ENCODE results near the gene ARHGDIB.

DNA sequence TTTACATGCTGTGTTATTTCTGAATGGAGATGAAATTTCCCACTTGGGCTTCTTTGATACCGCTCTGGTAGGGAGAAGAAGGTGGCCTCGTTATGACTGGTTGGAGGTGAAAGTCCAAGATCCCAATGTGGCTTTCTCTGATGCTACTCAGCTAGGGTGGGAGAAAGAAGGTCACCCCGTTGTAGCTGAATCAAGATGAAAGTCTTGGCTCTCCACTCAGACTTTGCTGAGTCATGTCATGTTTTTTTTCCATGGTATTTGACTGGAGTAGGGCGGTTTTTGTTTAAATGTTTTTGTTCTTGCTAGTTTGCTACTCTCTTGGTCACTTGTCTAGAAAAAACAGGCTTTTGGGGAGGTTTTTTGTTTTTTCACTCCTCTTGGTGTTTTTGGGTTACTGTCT, 9.1 kb upstream of the ARHGDIB start:
- TF ChIP-seq, protein P1, sequence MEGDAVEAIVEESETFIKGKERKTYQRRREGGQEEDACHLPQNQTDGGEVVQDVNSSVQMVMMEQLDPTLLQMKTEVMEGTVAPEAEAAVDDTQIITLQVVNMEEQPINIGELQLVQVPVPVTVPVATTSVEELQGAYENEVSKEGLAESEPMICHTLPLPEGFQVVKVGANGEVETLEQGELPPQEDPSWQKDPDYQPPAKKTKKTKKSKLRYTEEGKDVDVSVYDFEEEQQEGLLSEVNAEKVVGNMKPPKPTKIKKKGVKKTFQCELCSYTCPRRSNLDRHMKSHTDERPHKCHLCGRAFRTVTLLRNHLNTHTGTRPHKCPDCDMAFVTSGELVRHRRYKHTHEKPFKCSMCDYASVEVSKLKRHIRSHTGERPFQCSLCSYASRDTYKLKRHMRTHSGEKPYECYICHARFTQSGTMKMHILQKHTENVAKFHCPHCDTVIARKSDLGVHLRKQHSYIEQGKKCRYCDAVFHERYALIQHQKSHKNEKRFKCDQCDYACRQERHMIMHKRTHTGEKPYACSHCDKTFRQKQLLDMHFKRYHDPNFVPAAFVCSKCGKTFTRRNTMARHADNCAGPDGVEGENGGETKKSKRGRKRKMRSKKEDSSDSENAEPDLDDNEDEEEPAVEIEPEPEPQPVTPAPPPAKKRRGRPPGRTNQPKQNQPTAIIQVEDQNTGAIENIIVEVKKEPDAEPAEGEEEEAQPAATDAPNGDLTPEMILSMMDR (IDR thresholded peaks at IDR 0.05; ENCODE audit: insufficient read depth, low read length), result no peak
- no peak for TF ChIP-seq REST (IDR thresholded peaks at IDR 0.05; ENCODE audit: insufficient replicate concordance, low read depth)
- TF ChIP-seq GABPA (IDR thresholded peaks at IDR 0.05; ENCODE audit: low read depth), result no peak
- TF ChIP-seq POLR2AphosphoS5 (IDR thresholded peaks at IDR 0.05; ENCODE audit: low read depth), result no peak
- TF ChIP-seq SPI1 (IDR thresholded peaks at IDR 0.05; ENCODE audit: borderline replicate concordance, low read depth), result no peak
